Ovary (tissue), 9 donors: Measurements from ENCODE around the gene MBD3L5. TPM values are rescaled to one million over a fixed set of nuclear protein-coding genes. Genes with fewer than 3 reads are reported as not detected.
A peak's percentile ranks its signal among the peaks of the same experiment; 100 is the strongest.

Source experiments
- DNase-seq, 5 donors: peaks; one replicate each; pipeline ENCODE4 v3.0.0-alpha.2; 2019 to 2020
- H3K27ac ChIP-seq, 2 donors: fragments of 200-600 bp; one replicate each; pipeline versions ENCODE4 v1.5.1 to v1.8.0; 2019 to 2022
- H3K27me3 ChIP-seq: fragments of 200-600 bp; one replicate; pipeline ENCODE4 v1.8.0; 2022
- H3K36me3 ChIP-seq: fragments of 200-600 bp; sonication (generic); one replicate; pipeline ENCODE4 v1.5.1; 2019
- H3K4me1 ChIP-seq: one replicate; pipeline ENCODE4 v1.8.1; 2013; ENCODE audit warnings: mild to moderate bottlenecking, moderate library complexity; ENCODE audit not compliant: insufficient read depth
- H3K4me3 ChIP-seq: fragments of 200-600 bp; sonication (generic); one replicate; pipeline ENCODE4 v1.5.1; 2017
- H3K9me3 ChIP-seq, 2 donors: fragments of 200-600 bp in 1 of 2; sonication (generic) in 1 of 2; one replicate each; pipeline versions ENCODE4 v1.5.1 to v1.8.1; 2013 to 2019; ENCODE audit warnings: mild to moderate bottlenecking in 1 of 2, moderate library complexity in 1 of 2
- EP300 ChIP-seq: sonication (generic); formaldehyde crosslinking; IDR thresholded peaks from one replicate; pipeline ENCODE4 v1.6.1; 2017; ENCODE audit warnings: antibody characterized with exemption
- POLR2A ChIP-seq: fragments of 450-650 bp; IDR thresholded peaks from one replicate; pipeline ENCODE4 v1.6.1; 2017; ENCODE audit warnings: antibody characterized with exemption, mild to moderate bottlenecking, moderate library complexity
- WGBS, 3 donors: extraction: QIAGEN DNeasy Blood & Tissue Kit in 1 of 3; methylation state at CpG; one replicate each; pipeline versions ENCODE4 v1.1.5 to v1.1.7; 2013 to 2017; 5-methylcytosine and 5-hydroxymethylcytosine counted together
- intact Hi-C, 4 donors: fragments of 100-400 bp; cut with DNase I; formaldehyde crosslinking; loops; one replicate each; pipeline versions ENCODE4 v1.11.0 to v1.15.1; 2022 to 2023
- polyA plus RNA-seq, 2 donors: library from polyadenylated mRNA; stranded (reverse); fragments of 200-250 nt in 1 of 2; fragments of 350-450 nt in 1 of 2; fragmentation: Illumina TruSeq in 1 of 2; extraction: RNeasy Lipid Tissue Mini Kit (QIAGEN cat#74804) in 1 of 2; gene quantifications; one replicate each; pipeline ENCODE4 v1.2.3, GENCODE V29; 2013 to 2014
- total RNA-seq, 7 donors: library from RNA; depleted of rRNA in 2 of 7; stranded (reverse); fragments of >200 nt in 2 of 7; fragmentation: NEBNext Ultra II Directional in 3 of 7; extraction: Animal tissue kit (Norgen Biotek cat#: 25700) in 3 of 7; gene quantifications; one replicate each; pipeline versions ENCODE4 v1.1.0 to v1.2.4, GENCODE V29; 2016 to 2023
- TF ChIP-seq, protein P1 (sequence below), 3 donors: fragments of 450-650 bp in 2 of 3; fragments of 200-600 bp in 1 of 3; IDR thresholded peaks; one replicate each; pipeline versions ENCODE4 v1.5.1 to v1.8.0; 2016 to 2022; ENCODE audit warnings: antibody characterized with exemption in 3 of 3, mild to moderate bottlenecking in 1 of 3
- donor health status: DM: no; HTN: no; CAD: no; lungs with moderate emphysema.
- donor health status: DM: no; HTN: no; CAD: no.
- donor health status: Bipolar disorder and iron deficiency.
- donor health status: DM: yes; HTN: yes; CAD: no.
- donor health status: DM: no; HTN: no; CAD: no.
- donor health status: DM: yes; HTN: yes; CAD: no.

MBD3L5 gene
- total and polyA plus RNA-seq, 9 donors = not detected

DNA sequence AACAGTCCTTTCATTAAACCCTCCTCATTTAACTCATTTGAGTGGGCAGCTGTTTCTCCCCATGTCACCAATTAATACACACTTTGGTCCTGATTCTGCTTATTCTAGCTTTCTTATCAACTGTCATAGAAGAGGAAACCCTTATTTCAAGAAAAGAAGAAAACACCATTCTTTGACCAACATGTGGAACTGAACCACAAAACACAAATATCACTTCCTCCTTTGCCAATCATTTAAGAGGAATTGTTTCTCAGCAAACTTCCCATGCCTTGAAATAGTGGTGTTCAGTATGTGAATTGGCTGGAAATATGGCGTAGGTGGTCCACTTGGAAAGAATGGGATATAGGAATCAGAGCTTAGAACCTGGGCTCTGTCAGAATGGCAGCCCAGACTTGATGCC is 29.6 kb upstream of the MBD3L5 start:
- H3K4me3 ChIP-seq = no peak overlapping the region
- H3K27me3 ChIP-seq = no peaks in the 10 kb centered on the region
- H3K36me3 ChIP-seq = no peaks in the 10 kb centered on the region
- TF ChIP-seq EP300 (no peak), POLR2A (no peak)
- TF ChIP-seq, protein P1, sequence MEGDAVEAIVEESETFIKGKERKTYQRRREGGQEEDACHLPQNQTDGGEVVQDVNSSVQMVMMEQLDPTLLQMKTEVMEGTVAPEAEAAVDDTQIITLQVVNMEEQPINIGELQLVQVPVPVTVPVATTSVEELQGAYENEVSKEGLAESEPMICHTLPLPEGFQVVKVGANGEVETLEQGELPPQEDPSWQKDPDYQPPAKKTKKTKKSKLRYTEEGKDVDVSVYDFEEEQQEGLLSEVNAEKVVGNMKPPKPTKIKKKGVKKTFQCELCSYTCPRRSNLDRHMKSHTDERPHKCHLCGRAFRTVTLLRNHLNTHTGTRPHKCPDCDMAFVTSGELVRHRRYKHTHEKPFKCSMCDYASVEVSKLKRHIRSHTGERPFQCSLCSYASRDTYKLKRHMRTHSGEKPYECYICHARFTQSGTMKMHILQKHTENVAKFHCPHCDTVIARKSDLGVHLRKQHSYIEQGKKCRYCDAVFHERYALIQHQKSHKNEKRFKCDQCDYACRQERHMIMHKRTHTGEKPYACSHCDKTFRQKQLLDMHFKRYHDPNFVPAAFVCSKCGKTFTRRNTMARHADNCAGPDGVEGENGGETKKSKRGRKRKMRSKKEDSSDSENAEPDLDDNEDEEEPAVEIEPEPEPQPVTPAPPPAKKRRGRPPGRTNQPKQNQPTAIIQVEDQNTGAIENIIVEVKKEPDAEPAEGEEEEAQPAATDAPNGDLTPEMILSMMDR (IDR thresholded peaks at IDR 0.05) = no peak
- WGBS, 3 donors = 58 to 70% (median 66%) methylated on average over 1 of the region's 1 CpG
- H3K27ac ChIP-seq = no peak overlapping the region
- intact Hi-C loops = no loop called here
- no peaks in the 10 kb centered on the region for H3K4me1 ChIP-seq
- DNase-seq = no peak
- H3K9me3 ChIP-seq = no peaks in the 10 kb centered on the region

DNA sequence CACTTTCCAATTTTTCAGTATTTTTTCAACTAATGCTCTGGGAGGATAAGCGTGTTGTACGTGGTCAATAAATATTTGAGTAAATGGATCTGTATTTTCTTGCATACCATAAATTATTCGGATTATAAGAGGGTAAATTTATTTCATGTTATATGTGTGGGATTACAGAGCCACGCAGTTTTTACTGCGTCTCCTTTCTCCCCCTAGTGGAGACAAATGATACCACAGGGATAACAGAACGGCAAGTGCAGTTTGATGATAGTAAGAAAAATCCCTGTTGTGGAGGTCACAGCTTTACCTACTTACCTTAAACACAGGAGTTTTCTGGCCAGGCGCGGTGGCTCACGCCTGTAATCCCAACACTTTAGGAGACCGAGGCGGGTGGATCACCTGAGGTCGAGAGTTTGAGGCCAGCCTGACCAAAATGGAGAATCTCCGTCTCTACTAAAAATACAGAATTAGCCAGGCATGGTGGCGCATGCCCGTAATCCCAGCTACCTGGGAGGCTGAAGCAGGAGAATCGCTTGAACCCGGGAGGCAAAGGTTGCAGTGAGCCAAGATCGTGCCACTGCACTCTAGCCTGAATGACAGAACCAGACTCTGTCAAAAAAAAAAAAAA is 26.0 kb upstream of the MBD3L5 start:
- TF ChIP-seq, protein P1 (IDR thresholded peaks at IDR 0.05) = peak in 1 of 3 donors; percentile 37
- TF ChIP-seq EP300 (no peak), POLR2A (no peak)
- WGBS, 3 donors = 49 to 87% (median 85%) methylated on average over 18 of the region's 18 CpGs

DNA sequence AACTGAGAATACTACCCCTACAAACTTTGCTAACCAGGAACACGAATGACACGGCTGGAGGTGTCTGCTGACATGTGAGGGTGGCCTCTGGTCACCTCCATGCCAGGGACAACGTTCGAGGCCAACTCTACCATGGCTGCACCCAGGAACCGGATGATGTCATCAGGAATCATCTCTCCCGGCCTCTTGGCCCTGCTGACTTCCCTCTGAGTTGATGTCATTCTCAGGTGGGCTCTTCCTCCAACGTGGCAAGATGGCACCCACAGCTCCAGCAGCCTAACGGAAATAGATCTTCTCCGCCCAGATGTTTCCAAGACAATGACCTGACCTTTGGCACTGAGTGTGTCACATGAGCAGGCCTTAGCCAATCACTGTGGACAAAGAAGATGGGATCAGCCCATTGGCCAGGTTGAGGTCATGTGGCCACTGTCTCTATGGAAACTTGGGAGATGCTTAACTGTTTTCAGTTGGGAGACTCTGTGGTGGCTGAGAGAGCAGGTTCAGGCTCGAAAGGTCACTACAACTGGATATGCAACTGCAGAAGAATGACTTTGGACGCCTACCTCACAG is 24.2 kb upstream of the MBD3L5 start:
- Histone ChIP-seq H3K4me1 (no peaks in the 10 kb centered on the region), H3K27ac (no peak overlapping the region), H3K36me3 (no peaks in the 10 kb centered on the region), H3K4me3 (no peak overlapping the region), H3K9me3 (no peaks in the 10 kb centered on the region), H3K27me3 (no peaks in the 10 kb centered on the region)
- TF ChIP-seq EP300 (no peak), POLR2A (no peak)
- TF ChIP-seq, protein P1 (IDR thresholded peaks at IDR 0.05) = no peak
- intact Hi-C loops = no loop called here
- 71 to 81% (median 80%) methylated on average over 11 of the region's 11 CpGs for WGBS, 3 donors
- DNase-seq = no peak

More for the DNA sequence above, 26.0 kb upstream of the MBD3L5 start:
- Histone ChIP-seq H3K27me3 (no peaks in the 10 kb centered on the region), H3K27ac (no peak overlapping the region), H3K4me3 (no peak overlapping the region), H3K36me3 (no peaks in the 10 kb centered on the region), H3K4me1 (no peaks in the 10 kb centered on the region), H3K9me3 (no peaks in the 10 kb centered on the region)
- intact Hi-C loops = no loop called here
- DNase-seq = no peak

DNA sequence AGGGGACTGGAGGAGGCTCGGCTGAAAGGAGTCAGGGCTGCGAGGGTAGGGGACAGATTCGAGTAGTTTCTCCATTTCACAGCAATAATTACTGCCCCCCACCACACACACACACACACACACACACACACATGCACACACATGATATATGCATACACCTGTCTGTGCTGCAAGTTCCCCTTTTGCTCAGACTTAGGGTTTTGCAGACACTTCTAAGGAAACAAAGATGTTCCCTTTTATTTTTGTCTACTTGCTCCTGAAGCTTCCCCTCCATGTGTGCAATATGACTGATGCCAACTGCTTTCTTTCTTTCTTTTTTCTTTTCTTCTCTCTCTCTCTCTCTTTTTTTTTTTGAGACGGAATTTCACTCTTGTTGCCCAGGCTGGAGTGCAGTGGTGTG is 22.5 kb upstream of the MBD3L5 start:
- 53 to 71% (median 59%) methylated on average over 4 of the region's 4 CpGs for WGBS, 3 donors
- intact Hi-C loops = no loop called here
- DNase-seq = no peak
- Histone ChIP-seq H3K27ac (no peak overlapping the region), H3K36me3 (no peaks in the 10 kb centered on the region), H3K4me1 (no peaks in the 10 kb centered on the region), H3K9me3 (no peaks in the 10 kb centered on the region), H3K27me3 (no peaks in the 10 kb centered on the region), H3K4me3 (no peak overlapping the region)
- TF ChIP-seq, protein P1 (IDR thresholded peaks at IDR 0.05) = no peak
- TF ChIP-seq POLR2A = no peak
- no peak for TF ChIP-seq EP300
